Panc1 (cell line): ENCODE data around the gene EARS2. TPM values are rescaled to one million over a fixed set of nuclear protein-coding genes. Genes with fewer than 3 reads are reported as not detected.

Source experiments
- ATAC-seq: fragments of 200-7000 bp; cut with Tn5 transposase; 2 replicates; pipeline ENCODE4 v1.9.1; 2020; ENCODE audit warnings: mild to moderate bottlenecking, moderate library complexity
- BruUV-seq: library from RNA; stranded (reverse); fragments of 400-500 nt; replicated peaks from 2 replicates; lab custom pipeline; 2021; lab: Mats Ljungman, UMichigan
- CTCF ChIA-PET: fragments of 300-600 bp; sonication (Branson Sonifier 250); formaldehyde crosslinking; loops from one replicate; lab custom pipeline; 2022; ENCODE audit warnings: antibody characterized with exemption; lab: Charles Lee
- POLR2A ChIA-PET: fragments of 300-600 bp; sonication (Branson Sonifier 250); formaldehyde crosslinking; loops from one replicate; lab custom pipeline; 2022; ENCODE audit warnings: antibody characterized with exemption; lab: Charles Lee
- DNase-seq: peaks from one replicate; pipeline ENCODE4 v3.0.0-alpha.2; 2010; ENCODE audit warnings: low read depth, low spot score
- H3K27ac ChIP-seq: 2 replicates; pipeline ENCODE4 v1.5.1; 2011; ENCODE audit warnings: mild to moderate bottlenecking, low read length, inconsistent platforms
- H3K27me3 ChIP-seq: fragments of 200-500 bp; sonication (Bioruptor generic); 2 replicates; pipeline ENCODE4 v1.6.0; 2014; ENCODE audit warnings: low read length, inconsistent platforms; ENCODE audit not compliant: control insufficient read depth, insufficient read depth
- H3K36me3 ChIP-seq: fragments of 200-500 bp; sonication (Bioruptor generic); 2 replicates; pipeline ENCODE4 v1.5.1; 2014; ENCODE audit warnings: inconsistent platforms, mild to moderate bottlenecking, low read length, moderate library complexity; ENCODE audit not compliant: control insufficient read depth, insufficient read depth
- H3K4me1 ChIP-seq: 2 replicates; pipeline ENCODE4 v1.5.1; 2011; ENCODE audit warnings: inconsistent platforms, mild to moderate bottlenecking, low read length, moderate library complexity; ENCODE audit not compliant: control insufficient read depth, insufficient read depth
- H3K4me3 ChIP-seq, 2 experiments: 2 replicates each; pipeline ENCODE4 v1.5.1; 2011 to 2012; ENCODE audit warnings: low read depth in 2 of 2, low read length in 2 of 2, mild to moderate bottlenecking in 2 of 2, inconsistent platforms in 1 of 2, moderate library complexity in 1 of 2
- H3K9me3 ChIP-seq: fragments of 200-500 bp; sonication (Bioruptor generic); 2 replicates; pipeline ENCODE4 v1.5.1; 2014; ENCODE audit warnings: low read depth, mild to moderate bottlenecking, inconsistent platforms, low read length, moderate library complexity; ENCODE audit not compliant: control insufficient read depth, insufficient read depth
- POLR2AphosphoS5 ChIP-seq: IDR thresholded peaks from 2 replicates; pipeline ENCODE4 v1.6.1; 2012; ENCODE audit warnings: mild to moderate bottlenecking, low read depth, low read length, moderate library complexity
- SIN3A ChIP-seq: IDR thresholded peaks from 2 replicates; pipeline ENCODE4 v1.6.1; 2012; ENCODE audit warnings: low read depth, mild to moderate bottlenecking, low read length, moderate library complexity, borderline replicate concordance; ENCODE audit not compliant: insufficient read depth
- TCF7L2 ChIP-seq: IDR thresholded peaks from 2 replicates; pipeline ENCODE4 v1.6.1; 2011; ENCODE audit warnings: mild to moderate bottlenecking, low read depth, low read length, inconsistent platforms
- in situ Hi-C: cut with HindIII; loops from 2 replicates; pipeline ENCODE4 v1.10.0; 2016; ENCODE audit warnings: low sequenced_read_pairs, low pct_unique_long_range_greater_than_20kb
- intact Hi-C: fragments of 100-400 bp; cut with micrococcal nuclease; formaldehyde crosslinking; loops from one replicate; pipeline ENCODE4 v1.10.0; 2022; ENCODE audit not compliant: unreplicated experiment
- total RNA-seq: library from RNA; stranded (reverse); gene quantifications from one replicate; pipeline ENCODE4 v1.2.1, GENCODE V29; 2021; ENCODE audit not compliant: unreplicated experiment
- TF ChIP-seq, protein P1 (sequence below): fragments of 450-650 bp; IDR thresholded peaks from 2 replicates; pipeline ENCODE4 v1.5.1; 2017; ENCODE audit warnings: mild to moderate bottlenecking
- TF ChIP-seq, protein P2 (sequence below), 2 experiments: IDR thresholded peaks; 2 replicates each; pipeline ENCODE4 v1.6.1; 2011 to 2012; ENCODE audit warnings: low read depth in 2 of 2, control low read depth in 1 of 2, low read length in 1 of 2, mild to moderate bottlenecking in 1 of 2, moderate library complexity in 1 of 2; ENCODE audit not compliant: insufficient read depth in 1 of 2

The EARS2 gene
- total RNA-seq, 1 experiment from 2014 or later: 31.3 TPM

DNA sequence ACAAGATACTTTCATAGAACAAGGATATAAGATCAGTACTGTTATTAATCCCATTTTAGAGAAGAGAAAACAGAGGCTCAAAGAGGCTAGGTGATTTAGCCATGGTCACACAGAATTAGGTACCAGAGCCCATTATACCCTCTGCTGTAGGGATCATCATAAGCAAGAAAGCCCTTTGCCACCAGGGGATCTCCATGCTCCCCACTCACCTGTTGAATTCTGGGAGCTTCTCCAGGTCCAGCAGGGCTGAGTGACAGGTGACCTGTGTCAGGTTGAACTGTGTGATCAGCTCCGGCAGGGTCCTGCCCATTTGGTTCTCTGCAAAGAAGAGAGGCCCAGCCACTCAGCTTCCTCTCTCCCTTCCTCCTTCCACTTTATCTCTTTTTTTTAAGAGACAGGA lies 24.7 kb downstream of the EARS2 start:
- Histone ChIP-seq H3K27me3 (no peaks in the 10 kb centered on the region), H3K36me3 (peaks cover 17% of the 10 kb centered on the region), H3K4me3 (no peak overlapping the region), H3K27ac (no peak overlapping the region), H3K9me3 (no peaks in the 10 kb centered on the region), H3K4me1 (no peaks in the 10 kb centered on the region)
- DNase-seq (no peak), ATAC-seq (no peak)
- BruUV-seq: no TSS peak
- intact Hi-C loops (no loop called here), in situ Hi-C loops (no loop called here)
- TF ChIP-seq, protein P1, sequence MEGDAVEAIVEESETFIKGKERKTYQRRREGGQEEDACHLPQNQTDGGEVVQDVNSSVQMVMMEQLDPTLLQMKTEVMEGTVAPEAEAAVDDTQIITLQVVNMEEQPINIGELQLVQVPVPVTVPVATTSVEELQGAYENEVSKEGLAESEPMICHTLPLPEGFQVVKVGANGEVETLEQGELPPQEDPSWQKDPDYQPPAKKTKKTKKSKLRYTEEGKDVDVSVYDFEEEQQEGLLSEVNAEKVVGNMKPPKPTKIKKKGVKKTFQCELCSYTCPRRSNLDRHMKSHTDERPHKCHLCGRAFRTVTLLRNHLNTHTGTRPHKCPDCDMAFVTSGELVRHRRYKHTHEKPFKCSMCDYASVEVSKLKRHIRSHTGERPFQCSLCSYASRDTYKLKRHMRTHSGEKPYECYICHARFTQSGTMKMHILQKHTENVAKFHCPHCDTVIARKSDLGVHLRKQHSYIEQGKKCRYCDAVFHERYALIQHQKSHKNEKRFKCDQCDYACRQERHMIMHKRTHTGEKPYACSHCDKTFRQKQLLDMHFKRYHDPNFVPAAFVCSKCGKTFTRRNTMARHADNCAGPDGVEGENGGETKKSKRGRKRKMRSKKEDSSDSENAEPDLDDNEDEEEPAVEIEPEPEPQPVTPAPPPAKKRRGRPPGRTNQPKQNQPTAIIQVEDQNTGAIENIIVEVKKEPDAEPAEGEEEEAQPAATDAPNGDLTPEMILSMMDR: no peak
- TF ChIP-seq SIN3A (no peak), POLR2AphosphoS5 (no peak), TCF7L2 (no peak)
- TF ChIP-seq, protein P2, sequence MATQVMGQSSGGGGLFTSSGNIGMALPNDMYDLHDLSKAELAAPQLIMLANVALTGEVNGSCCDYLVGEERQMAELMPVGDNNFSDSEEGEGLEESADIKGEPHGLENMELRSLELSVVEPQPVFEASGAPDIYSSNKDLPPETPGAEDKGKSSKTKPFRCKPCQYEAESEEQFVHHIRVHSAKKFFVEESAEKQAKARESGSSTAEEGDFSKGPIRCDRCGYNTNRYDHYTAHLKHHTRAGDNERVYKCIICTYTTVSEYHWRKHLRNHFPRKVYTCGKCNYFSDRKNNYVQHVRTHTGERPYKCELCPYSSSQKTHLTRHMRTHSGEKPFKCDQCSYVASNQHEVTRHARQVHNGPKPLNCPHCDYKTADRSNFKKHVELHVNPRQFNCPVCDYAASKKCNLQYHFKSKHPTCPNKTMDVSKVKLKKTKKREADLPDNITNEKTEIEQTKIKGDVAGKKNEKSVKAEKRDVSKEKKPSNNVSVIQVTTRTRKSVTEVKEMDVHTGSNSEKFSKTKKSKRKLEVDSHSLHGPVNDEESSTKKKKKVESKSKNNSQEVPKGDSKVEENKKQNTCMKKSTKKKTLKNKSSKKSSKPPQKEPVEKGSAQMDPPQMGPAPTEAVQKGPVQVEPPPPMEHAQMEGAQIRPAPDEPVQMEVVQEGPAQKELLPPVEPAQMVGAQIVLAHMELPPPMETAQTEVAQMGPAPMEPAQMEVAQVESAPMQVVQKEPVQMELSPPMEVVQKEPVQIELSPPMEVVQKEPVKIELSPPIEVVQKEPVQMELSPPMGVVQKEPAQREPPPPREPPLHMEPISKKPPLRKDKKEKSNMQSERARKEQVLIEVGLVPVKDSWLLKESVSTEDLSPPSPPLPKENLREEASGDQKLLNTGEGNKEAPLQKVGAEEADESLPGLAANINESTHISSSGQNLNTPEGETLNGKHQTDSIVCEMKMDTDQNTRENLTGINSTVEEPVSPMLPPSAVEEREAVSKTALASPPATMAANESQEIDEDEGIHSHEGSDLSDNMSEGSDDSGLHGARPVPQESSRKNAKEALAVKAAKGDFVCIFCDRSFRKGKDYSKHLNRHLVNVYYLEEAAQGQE (IDR thresholded peaks at IDR 0.05; ENCODE audit: insufficient read depth in 1 of 2, low read depth in 2 of 2, low read length in 1 of 2): no peak
- POLR2A ChIA-PET: no interaction called here
- CTCF ChIA-PET: no interaction called here

DNA sequence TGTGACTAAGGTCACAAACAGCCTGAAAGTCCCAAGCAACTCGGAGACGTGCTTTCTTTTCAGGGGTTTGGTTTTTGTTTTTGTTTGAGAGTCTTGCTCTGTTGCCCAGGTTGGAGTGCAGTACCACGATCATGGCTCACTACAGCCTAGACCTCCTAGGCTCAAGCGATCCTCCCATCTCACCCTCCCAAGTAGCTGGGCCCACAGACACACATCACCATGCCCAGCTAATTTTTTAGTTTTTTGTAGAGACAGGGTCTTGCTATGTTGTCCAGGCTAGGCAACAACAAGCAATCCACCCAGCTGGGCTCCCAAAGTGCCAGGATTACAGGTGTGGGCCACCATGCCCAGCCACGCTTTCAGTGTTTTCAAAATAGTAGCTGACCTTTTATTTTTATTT lies 27.1 kb downstream of the EARS2 start:
- H3K4me1 ChIP-seq: no peaks in the 10 kb centered on the region
- intact Hi-C loops: no loop called here
- in situ Hi-C loops: no loop called here
- TF ChIP-seq, protein P1: no peak
- TF ChIP-seq POLR2AphosphoS5 (no peak), TCF7L2 (no peak), SIN3A (no peak)
- TF ChIP-seq, protein P2 (IDR thresholded peaks at IDR 0.05; ENCODE audit: insufficient read depth in 1 of 2, low read depth in 2 of 2, low read length in 1 of 2): no peak
- ChIA-PET CTCF (no interaction called here), POLR2A (no interaction called here)
- no peaks in the 10 kb centered on the region for H3K9me3 ChIP-seq
- H3K27ac ChIP-seq: no peak overlapping the region
- peaks cover 17% of the 10 kb centered on the region for H3K36me3 ChIP-seq
- BruUV-seq: no TSS peak
- no peak overlapping the region for H3K4me3 ChIP-seq
- no peak for DNase-seq
- no peaks in the 10 kb centered on the region for H3K27me3 ChIP-seq
- no peak for ATAC-seq
